PC-3 (cell line): ENCODE data around the gene LIN37. TPM values are rescaled to one million over a fixed set of nuclear protein-coding genes. Genes with fewer than 3 reads are reported as not detected.

Experiments used
- ATAC-seq: fragments of 200-7000 bp; cut with Tn5 transposase; 2 replicates; pipeline ENCODE4 v1.9.1; 2020; ENCODE audit warnings: mild to moderate bottlenecking, moderate library complexity
- BruUV-seq: library from RNA; stranded (reverse); fragments of 400-500 nt; replicated peaks from 2 replicates; lab custom pipeline; 2021; lab: Mats Ljungman, UMichigan
- CTCF ChIA-PET: fragments of 300-600 bp; sonication (Branson Sonifier 250); formaldehyde crosslinking; loops from one replicate; lab custom pipeline; 2022; ENCODE audit warnings: antibody characterized with exemption; lab: Charles Lee
- POLR2A ChIA-PET: fragments of 300-600 bp; sonication (Branson Sonifier 250); formaldehyde crosslinking; loops from one replicate; lab custom pipeline; 2022; ENCODE audit warnings: antibody characterized with exemption; ENCODE audit not compliant: unreplicated experiment; lab: Charles Lee
- DNase-seq: peaks from one replicate; pipeline ENCODE4 v3.0.0-alpha.2; 2015
- H2AFZ ChIP-seq: fragments of 300-600 bp; sonication (generic); 2 replicates; pipeline ENCODE4 v1.6.0; 2016; ENCODE audit warnings: antibody characterized with exemption, low read length
- H3F3A ChIP-seq: fragments of 300-600 bp; sonication (generic); one replicate; pipeline ENCODE4 v1.6.0; 2017; ENCODE audit warnings: antibody characterized with exemption, low read length, control low read depth, mild to moderate bottlenecking; ENCODE audit not compliant: unreplicated experiment
- H3K27ac ChIP-seq: fragments of 300-600 bp; sonication (generic); 2 replicates; pipeline ENCODE4 v1.5.1; 2016; ENCODE audit warnings: mild to moderate bottlenecking, low read length
- H3K27me3 ChIP-seq: fragments of 300-600 bp; sonication (generic); 2 replicates; pipeline ENCODE4 v1.6.1; 2016; ENCODE audit warnings: low read length, mixed read lengths
- H3K36me3 ChIP-seq: fragments of 300-600 bp; sonication (generic); 2 replicates; pipeline ENCODE4 v1.6.1; 2016; ENCODE audit warnings: low read depth, mixed run types, low read length, mixed read lengths
- H3K4me1 ChIP-seq: fragments of 300-600 bp; sonication (generic); 2 replicates; pipeline ENCODE4 v1.5.1; 2016; ENCODE audit warnings: low read length; ENCODE audit not compliant: insufficient read depth
- H3K4me2 ChIP-seq: fragments of 300-600 bp; sonication (generic); 2 replicates; pipeline ENCODE4 v1.6.0; 2016; ENCODE audit warnings: low read length
- H3K4me3 ChIP-seq: fragments of 300-600 bp; sonication (generic); 2 replicates; pipeline ENCODE4 v1.5.1; 2016; ENCODE audit warnings: mild to moderate bottlenecking, low read length, mixed read lengths
- H3K79me2 ChIP-seq: fragments of 300-600 bp; sonication (generic); 2 replicates; pipeline ENCODE4 v1.6.1; 2017; ENCODE audit warnings: low read length, mixed read lengths
- H3K9ac ChIP-seq: fragments of 300-600 bp; sonication (generic); 2 replicates; pipeline ENCODE4 v1.6.0; 2016; ENCODE audit warnings: mild to moderate bottlenecking, low read length
- H3K9me2 ChIP-seq: fragments of 300-600 bp; sonication (generic); replicated peaks from 2 replicates; pipeline ENCODE4 v1.6.1; 2016; ENCODE audit warnings: mixed run types, low read length, mixed read lengths
- H3K9me3 ChIP-seq: fragments of 300-600 bp; sonication (generic); 2 replicates; pipeline ENCODE4 v1.6.1; 2016; ENCODE audit warnings: low read length, mixed read lengths
- H4K20me1 ChIP-seq: fragments of 300-600 bp; sonication (generic); 2 replicates; pipeline ENCODE4 v1.6.1; 2016; ENCODE audit warnings: low read length, mixed read lengths
- EZH2 ChIP-seq: fragments of 300-600 bp; sonication (generic); IDR thresholded peaks from one replicate; pipeline ENCODE4 v1.6.1; 2017; ENCODE audit warnings: antibody characterized with exemption, mild to moderate bottlenecking, low read length; ENCODE audit not compliant: unreplicated experiment
- EZH2phosphoT487 ChIP-seq: fragments of 300-600 bp; sonication (generic); IDR thresholded peaks from 2 replicates; pipeline ENCODE4 v1.6.1; 2018; ENCODE audit warnings: mild to moderate bottlenecking, antibody characterized with exemption, low read length, borderline replicate concordance
- intact Hi-C: fragments of 100-400 bp; cut with micrococcal nuclease; formaldehyde crosslinking; loops from 2 replicates; pipeline ENCODE4 v1.9.0; 2023
- total RNA-seq: library from RNA; depleted of rRNA; stranded (reverse); fragments of >200 nt; gene quantifications from 2 replicates; pipeline ENCODE4 v1.2.3, GENCODE V29; 2014
- TF ChIP-seq, protein P1 (sequence below): fragments of 300-600 bp; sonication (generic); conservative IDR thresholded peaks from 2 replicates; pipeline ENCODE4 v1.5.1; 2017; ENCODE audit warnings: antibody characterized with exemption, low read depth, mild to moderate bottlenecking, low read length

Gene LIN37
- total RNA-seq, 1 experiment from 2014 or later = 8.2 TPM

- BruUV-seq = no TSS peak
- Histone ChIP-seq H3K4me3 (no peak overlapping the region), H4K20me1 (no peaks in the 10 kb centered on the region), H3K36me3 (no peaks in the 10 kb centered on the region), H2AFZ (no peak overlapping the region), H3K9me2 (no peaks in the 10 kb centered on the region), H3F3A (no peaks in the 10 kb centered on the region), H3K9me3 (no peaks in the 10 kb centered on the region), H3K27me3 (no peaks in the 10 kb centered on the region), H3K4me2 (no peak overlapping the region), H3K4me1 (peaks cover 7% of the 10 kb centered on the region), H3K79me2 (no peaks in the 10 kb centered on the region), H3K9ac (no peak overlapping the region), H3K27ac (no peak overlapping the region)
- TF ChIP-seq, protein P1, sequence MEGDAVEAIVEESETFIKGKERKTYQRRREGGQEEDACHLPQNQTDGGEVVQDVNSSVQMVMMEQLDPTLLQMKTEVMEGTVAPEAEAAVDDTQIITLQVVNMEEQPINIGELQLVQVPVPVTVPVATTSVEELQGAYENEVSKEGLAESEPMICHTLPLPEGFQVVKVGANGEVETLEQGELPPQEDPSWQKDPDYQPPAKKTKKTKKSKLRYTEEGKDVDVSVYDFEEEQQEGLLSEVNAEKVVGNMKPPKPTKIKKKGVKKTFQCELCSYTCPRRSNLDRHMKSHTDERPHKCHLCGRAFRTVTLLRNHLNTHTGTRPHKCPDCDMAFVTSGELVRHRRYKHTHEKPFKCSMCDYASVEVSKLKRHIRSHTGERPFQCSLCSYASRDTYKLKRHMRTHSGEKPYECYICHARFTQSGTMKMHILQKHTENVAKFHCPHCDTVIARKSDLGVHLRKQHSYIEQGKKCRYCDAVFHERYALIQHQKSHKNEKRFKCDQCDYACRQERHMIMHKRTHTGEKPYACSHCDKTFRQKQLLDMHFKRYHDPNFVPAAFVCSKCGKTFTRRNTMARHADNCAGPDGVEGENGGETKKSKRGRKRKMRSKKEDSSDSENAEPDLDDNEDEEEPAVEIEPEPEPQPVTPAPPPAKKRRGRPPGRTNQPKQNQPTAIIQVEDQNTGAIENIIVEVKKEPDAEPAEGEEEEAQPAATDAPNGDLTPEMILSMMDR = no peak
- TF ChIP-seq EZH2phosphoT487 = no peak
- TF ChIP-seq EZH2 = no peak
- intact Hi-C loops = no loop called here
- CTCF ChIA-PET = no interaction called here
- DNase-seq (no peak), ATAC-seq (no peak)
- POLR2A ChIA-PET = no interaction called here
Observed at GRCh38 chr19:35779033-35779432, 30.7 kb downstream of the LIN37 start.

DNA sequence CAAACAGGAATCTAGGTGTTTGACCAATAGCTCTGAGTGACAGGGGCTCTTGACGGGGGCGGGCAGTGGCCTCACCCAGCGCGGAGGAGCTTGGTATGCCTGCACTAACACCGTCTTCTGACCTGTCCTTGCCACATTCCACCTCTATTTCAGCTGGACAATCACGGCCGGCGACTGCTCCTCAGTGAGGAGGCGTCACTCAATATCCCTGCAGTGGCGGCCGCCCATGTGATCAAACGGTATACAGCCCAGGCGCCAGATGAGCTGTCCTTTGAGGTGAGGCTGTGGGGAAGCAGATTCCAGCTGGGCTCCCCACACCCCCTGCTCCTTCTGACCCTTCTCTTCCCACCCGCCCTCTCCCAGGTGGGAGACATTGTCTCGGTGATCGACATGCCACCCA lies 31.7 kb downstream of the LIN37 start:
- Histone ChIP-seq H3K79me2 (no peaks in the 10 kb centered on the region), H3K27ac (no peak overlapping the region), H3K9me2 (no peaks in the 10 kb centered on the region), H3K9ac (no peak overlapping the region), H3F3A (no peaks in the 10 kb centered on the region), H3K9me3 (no peaks in the 10 kb centered on the region), H4K20me1 (no peaks in the 10 kb centered on the region), H3K4me1 (no peaks in the 10 kb centered on the region), H3K27me3 (no peaks in the 10 kb centered on the region), H3K4me2 (no peak overlapping the region), H2AFZ (no peak overlapping the region), H3K36me3 (no peaks in the 10 kb centered on the region), H3K4me3 (no peak overlapping the region)
- ChIA-PET CTCF (no interaction called here), POLR2A (no interaction called here)
- no peak for DNase-seq
- intact Hi-C loops = no loop called here
- TF ChIP-seq EZH2phosphoT487 = no peak
- no peak for TF ChIP-seq EZH2
- TF ChIP-seq, protein P1 = no peak
- no peak for ATAC-seq
- BruUV-seq = no TSS peak

GRCh38 chr19:35780717-35781116 lies 32.3 kb downstream of the LIN37 start:
- intact Hi-C loops = no loop called here
- Histone ChIP-seq H3K27me3 (no peaks in the 10 kb centered on the region), H2AFZ (no peak overlapping the region), H3K4me3 (no peak overlapping the region), H3K36me3 (no peaks in the 10 kb centered on the region), H3K79me2 (no peaks in the 10 kb centered on the region), H3K27ac (no peak overlapping the region), H3K4me2 (no peak overlapping the region), H4K20me1 (no peaks in the 10 kb centered on the region), H3K9me2 (no peaks in the 10 kb centered on the region), H3K9me3 (no peaks in the 10 kb centered on the region), H3K9ac (no peak overlapping the region), H3K4me1 (no peaks in the 10 kb centered on the region), H3F3A (no peaks in the 10 kb centered on the region)
- no peak for DNase-seq
- no peak for ATAC-seq
- TF ChIP-seq, protein P1 = no peak
- TF ChIP-seq EZH2 = no peak
- no peak for TF ChIP-seq EZH2phosphoT487
- BruUV-seq = no TSS peak
- ChIA-PET CTCF (no interaction called here), POLR2A (no interaction called here)
